WTC11 (cell line): Measurements from ENCODE around the gene NFIA.

ENCODE experiments used
- ATF2 ChIP-seq: sonication (generic); formaldehyde crosslinking; IDR thresholded peaks from 2 replicates; pipeline ENCODE4 v1.8.1; 2022; ENCODE audit warnings: low read depth, missing genetic modification reagents, borderline replicate concordance
- ATF6 ChIP-seq: sonication (generic); formaldehyde crosslinking; IDR thresholded peaks from 2 replicates; pipeline ENCODE4 v1.8.1; 2023; ENCODE audit warnings: mild to moderate bottlenecking, missing genetic modification reagents
- CREB1 ChIP-seq: sonication (generic); formaldehyde crosslinking; IDR thresholded peaks from 2 replicates; pipeline ENCODE4 v1.8.0; 2023; ENCODE audit warnings: mild to moderate bottlenecking, missing genetic modification reagents
- CTCF ChIP-seq: fragments of 200-600 bp; IDR thresholded peaks from 2 replicates; pipeline ENCODE4 v1.8.0; 2022; ENCODE audit warnings: antibody characterized with exemption
- E2F5 ChIP-seq: sonication (generic); formaldehyde crosslinking; IDR thresholded peaks from 2 replicates; pipeline ENCODE4 v1.8.1; 2022; ENCODE audit warnings: mild to moderate bottlenecking, moderate library complexity, missing genetic modification reagents
- ESRRA ChIP-seq: sonication (generic); formaldehyde crosslinking; IDR thresholded peaks from 2 replicates; pipeline ENCODE4 v1.8.1; 2022; ENCODE audit warnings: mild to moderate bottlenecking, missing genetic modification reagents, borderline replicate concordance
- HMGXB4 ChIP-seq: sonication (generic); formaldehyde crosslinking; IDR thresholded peaks from 2 replicates; pipeline ENCODE4 v1.8.1; 2023; ENCODE audit warnings: mild to moderate bottlenecking, moderate library complexity, missing genetic modification reagents
- IRF2 ChIP-seq: sonication (generic); formaldehyde crosslinking; IDR thresholded peaks from 2 replicates; pipeline ENCODE4 v1.8.0; 2022; ENCODE audit warnings: low read depth, missing genetic modification reagents, borderline replicate concordance
- MAX ChIP-seq: sonication (generic); formaldehyde crosslinking; IDR thresholded peaks from 2 replicates; pipeline ENCODE4 v1.8.0; 2022; ENCODE audit warnings: mild to moderate bottlenecking, missing genetic modification reagents
- TEAD4 ChIP-seq: sonication (generic); formaldehyde crosslinking; IDR thresholded peaks from 2 replicates; pipeline ENCODE4 v1.8.0; 2022; ENCODE audit warnings: mild to moderate bottlenecking, missing genetic modification reagents

GRCh38 chr1:61389926-61390845 lies 307.8 kb downstream of the NFIA start:
- TF ChIP-seq E2F5 (CRISPR knock-in tag) = no peak
- TF ChIP-seq CTCF = no peak
- no peak for TF ChIP-seq MAX (CRISPR knock-in tag)
- no peak for TF ChIP-seq HMGXB4 (CRISPR knock-in tag)
- TF ChIP-seq IRF2 (CRISPR knock-in tag) = no peak
- TF ChIP-seq ATF2 = no peak
- TF ChIP-seq ESRRA (CRISPR knock-in tag) = no peak
- no peak for TF ChIP-seq TEAD4 (CRISPR knock-in tag)
- no peak for TF ChIP-seq CREB1
- no peak for TF ChIP-seq ATF6 (CRISPR knock-in tag)
